Right lobe of liver (tissue), 4 donors: Measurements from ENCODE around the gene CLCF1.

Experiments used
- CTCF ChIP-seq, 4 donors: fragments of 200-600 bp in 3 of 4; fragments of 450-650 bp in 1 of 4; IDR thresholded peaks; one replicate each; pipeline versions ENCODE4 v1.5.1 to v1.8.0; 2016 to 2022; ENCODE audit warnings: antibody characterized with exemption in 4 of 4, mild to moderate bottlenecking in 2 of 4
- POLR2A ChIP-seq: fragments of 450-650 bp; IDR thresholded peaks from one replicate; pipeline ENCODE4 v1.6.1; 2017; ENCODE audit warnings: antibody characterized with exemption, mild to moderate bottlenecking
- donor health status: DM: no; HTN: no; CAD: no.
- donor health status: DM: no; HTN: no; CAD: no.
- donor health status: DM: no; HTN: yes; CAD: no.

GRCh38 chr11:67320011-67320410 lies 53.4 kb downstream of the CLCF1 start:
- TF ChIP-seq CTCF (IDR thresholded peaks at IDR 0.05), result no peak
- TF ChIP-seq POLR2A, result no peak
